T-helper 2 cell treated with Interferon-gamma antibody and Interleukin-4, amounts not matched to agents 100 ng/mL and 5 ng/mL, for 36 hours (primary cell): ENCODE results near the gene HOXB6. TPM values are rescaled to one million over a fixed set of nuclear protein-coding genes. Genes with fewer than 3 reads are reported as not detected.

Experiments used
- total RNA-seq: library from RNA; stranded (reverse); gene quantifications from 2 replicates; pipeline ENCODE4 v1.2.3, GENCODE V29; 2022

Gene HOXB6
- total RNA-seq, 1 donor from 2014 or later: not detected

Other genes starting within 250 kb of the HOXB6 start
- gene SKAP1, start 174.8 kb downstream of the HOXB6 start, total RNA-seq: 112 and 117 TPM in 2 replicates
- gene HOXB1, start 74.0 kb downstream of the HOXB6 start, total RNA-seq: not detected in 2 replicates
- 21.8 and 24.0 TPM in 2 replicates for gene HOXB2, start 59.9 kb downstream of the HOXB6 start, total RNA-seq
- gene HOXB4, start 26.6 kb downstream of the HOXB6 start, total RNA-seq: 6.6 and 6.9 TPM in 2 replicates
- 10.0 and 10.7 TPM in 2 replicates for gene HOXB3, start 14.7 kb downstream of the HOXB6 start, total RNA-seq
- 0.07 TPM in 1 of 2 replicates, not detected in the other for gene HOXB5, start 11.2 kb downstream of the HOXB6 start, total RNA-seq
- gene HOXB7, start 6.0 kb upstream of the HOXB6 start, total RNA-seq: 0.34 and 0.73 TPM in 2 replicates
- not detected in 2 replicates for gene HOXB8, start 10.3 kb upstream of the HOXB6 start, total RNA-seq
- gene HOXB9, start 21.4 kb upstream of the HOXB6 start, total RNA-seq: 0.09 TPM in 2 replicates
- not detected in 2 replicates for gene PRAC1, start 117.5 kb upstream of the HOXB6 start, total RNA-seq
- not detected in 2 replicates for gene PRAC2, start 118.2 kb upstream of the HOXB6 start, total RNA-seq
- gene HOXB13, start 123.8 kb upstream of the HOXB6 start, total RNA-seq: not detected in 2 replicates
- gene TTLL6, start 212.2 kb upstream of the HOXB6 start, total RNA-seq: 0.07 TPM in 1 of 2 replicates, not detected in the other
- gene CALCOCO2, start 226.0 kb upstream of the HOXB6 start, total RNA-seq: 116 and 129 TPM in 2 replicates